Medulla oblongata (tissue), 1 donor: Measurements from ENCODE around the gene STAB2.

Experiments used
- DNase-seq: peaks from one replicate; pipeline ENCODE4 v3.0.0-alpha.2; 2015; ENCODE audit errors: extremely low spot score

Gene STAB2

DNA sequence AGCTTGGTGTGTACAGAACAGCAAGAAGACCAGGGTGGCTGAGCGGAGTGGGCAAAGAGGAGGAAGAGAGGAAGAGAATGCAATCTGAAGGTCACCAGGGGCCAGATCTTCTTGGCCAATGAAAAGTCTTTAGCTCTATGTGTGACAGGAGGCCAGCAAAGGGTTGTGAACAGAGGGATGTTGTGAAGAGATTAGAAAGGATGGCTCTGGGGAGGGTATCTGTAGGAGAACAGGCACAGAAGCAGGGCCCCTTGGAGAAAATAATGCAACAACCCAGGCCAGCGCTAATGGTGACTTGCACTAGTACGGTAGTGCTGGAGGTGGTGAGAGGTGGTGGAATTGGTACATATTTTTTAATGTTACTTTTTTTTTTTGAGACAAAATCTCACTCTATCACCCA, 156.7 kb downstream of the STAB2 start:
- no peak for DNase-seq

DNA sequence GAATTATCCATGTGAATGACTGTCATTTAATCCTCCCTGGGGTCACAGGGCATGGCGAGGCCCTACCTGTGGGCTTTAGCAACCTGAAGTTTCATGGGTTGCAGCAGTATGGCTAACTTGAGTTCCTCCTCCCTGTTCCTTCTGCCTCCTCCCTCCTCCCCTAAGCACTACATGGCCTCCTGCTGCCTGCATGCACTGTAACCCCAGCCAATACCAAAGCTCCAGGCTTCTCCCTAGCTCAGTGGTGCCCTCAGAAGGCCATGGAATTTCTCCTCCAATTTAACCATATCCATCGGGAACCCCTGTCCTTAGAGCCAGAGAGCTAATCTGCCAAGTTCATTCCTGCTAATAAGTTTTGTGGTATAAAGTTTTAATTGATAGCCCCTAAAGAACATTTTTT, 158.9 kb downstream of the STAB2 start:
- no peak for DNase-seq

DNA sequence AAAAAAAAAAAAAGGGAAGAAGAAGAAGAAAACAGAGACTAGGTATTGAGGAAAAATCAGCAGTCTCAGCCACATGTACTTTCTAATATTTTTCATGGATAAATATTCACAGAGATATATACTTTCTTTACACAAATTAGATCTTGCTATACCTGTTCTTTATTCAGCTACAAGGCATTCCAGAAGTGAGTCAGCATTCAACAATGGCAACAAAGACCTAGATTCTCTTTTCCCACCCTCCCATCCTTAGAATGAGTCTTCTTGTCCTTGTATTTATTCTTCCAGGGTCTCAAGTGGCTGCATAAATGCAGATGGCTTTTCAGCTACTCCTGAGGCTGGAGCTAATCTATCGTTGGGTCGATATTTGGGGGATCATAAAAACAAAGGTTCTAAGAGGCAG, 160.9 kb downstream of the STAB2 start:
- DNase-seq: no peak

DNA sequence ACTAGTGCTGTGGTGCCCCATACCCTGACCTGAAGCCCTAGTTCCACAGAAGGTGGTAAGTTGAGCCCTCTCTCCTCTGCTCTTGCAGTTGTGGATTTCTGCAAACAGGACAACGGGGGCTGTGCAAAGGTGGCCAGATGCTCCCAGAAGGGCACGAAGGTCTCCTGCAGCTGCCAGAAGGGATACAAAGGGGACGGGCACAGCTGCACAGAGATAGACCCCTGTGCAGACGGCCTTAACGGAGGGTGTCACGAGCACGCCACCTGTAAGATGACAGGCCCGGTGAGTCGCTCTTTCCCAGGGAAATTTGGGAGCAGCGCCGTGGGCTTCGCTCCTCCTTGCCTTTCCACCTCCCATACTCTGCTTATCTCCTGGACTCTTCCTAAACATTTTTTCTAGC, 161.8 kb downstream of the STAB2 start:
- DNase-seq: no peak

DNA sequence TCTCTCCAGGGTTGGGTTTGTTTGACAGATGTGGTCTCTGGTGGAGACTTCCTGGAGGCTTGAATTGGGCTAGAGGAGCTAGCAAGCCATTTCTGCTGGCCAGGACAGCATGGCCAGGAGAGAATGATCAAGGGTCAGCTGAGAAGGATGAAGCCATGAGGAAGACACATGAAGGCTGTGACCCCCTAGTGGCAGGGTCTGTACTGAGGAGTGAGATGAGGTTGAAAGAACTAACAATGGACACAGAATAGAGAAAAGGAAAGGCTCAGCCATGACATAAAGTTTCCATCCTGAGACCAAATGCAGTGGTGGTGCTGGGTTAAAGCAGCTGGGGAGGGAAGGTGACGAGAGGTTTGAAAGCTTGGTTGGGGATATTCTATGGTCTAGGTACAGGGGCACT, 164.1 kb downstream of the STAB2 start:
- DNase-seq: no peak

DNA sequence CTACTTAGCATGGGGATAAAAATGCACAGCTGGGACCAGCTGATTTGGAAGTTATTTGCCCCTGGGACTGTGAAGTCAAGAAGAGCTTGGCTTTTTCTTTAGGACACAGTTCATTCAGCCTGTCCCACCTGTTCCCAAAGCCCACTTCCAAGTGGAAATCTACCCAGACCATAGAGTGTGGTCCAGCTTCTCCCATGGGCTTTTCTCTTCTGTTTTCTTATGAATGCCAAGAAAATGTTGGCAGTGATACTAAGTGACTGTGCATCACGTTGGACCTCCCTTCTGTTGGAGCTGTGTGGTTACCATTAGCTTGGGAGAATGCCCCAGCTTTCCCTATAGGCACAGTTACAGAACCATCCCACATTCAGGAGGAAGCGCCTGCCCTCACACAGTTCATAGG, 164.5 kb downstream of the STAB2 start:
- DNase-seq: no peak

DNA sequence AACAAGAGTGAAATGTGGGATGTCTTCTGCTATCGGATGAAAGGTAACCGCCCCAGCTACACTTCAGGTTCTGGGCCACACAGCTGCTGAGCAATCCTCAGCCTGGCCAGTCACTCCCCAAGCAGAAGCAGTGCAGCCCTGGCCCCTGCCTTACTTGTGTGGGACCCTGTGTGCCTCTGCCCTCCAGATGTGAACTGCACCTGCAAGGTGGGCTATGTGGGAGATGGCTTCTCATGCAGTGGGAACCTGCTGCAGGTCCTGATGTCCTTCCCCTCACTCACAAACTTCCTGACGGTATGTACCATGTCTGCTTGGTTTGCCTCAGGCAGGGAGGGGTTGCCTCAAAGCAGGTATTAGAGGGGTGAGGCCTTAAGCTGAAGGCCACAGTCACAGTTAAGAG, 168.4 kb downstream of the STAB2 start:
- DNase-seq: no peak

DNA sequence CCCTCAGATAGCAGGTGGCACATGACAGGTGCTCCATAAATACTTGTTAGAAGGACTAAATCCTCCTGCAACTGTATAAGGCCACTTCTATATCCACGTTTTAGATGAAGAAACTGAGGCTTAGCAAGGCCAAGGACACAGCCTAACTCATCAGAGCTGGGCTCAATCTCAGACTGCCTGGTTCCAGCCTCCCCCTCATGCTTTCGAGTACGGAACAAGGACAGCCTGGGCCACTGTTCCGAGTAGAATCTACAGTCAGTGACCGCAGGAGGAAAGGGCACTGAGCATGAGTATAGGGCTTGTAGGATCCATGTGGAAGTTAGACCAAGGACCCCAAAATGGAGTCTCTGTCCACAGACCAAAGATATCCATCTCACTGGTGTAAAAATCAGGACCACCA, 169.4 kb downstream of the STAB2 start:
- no peak for DNase-seq

DNA sequence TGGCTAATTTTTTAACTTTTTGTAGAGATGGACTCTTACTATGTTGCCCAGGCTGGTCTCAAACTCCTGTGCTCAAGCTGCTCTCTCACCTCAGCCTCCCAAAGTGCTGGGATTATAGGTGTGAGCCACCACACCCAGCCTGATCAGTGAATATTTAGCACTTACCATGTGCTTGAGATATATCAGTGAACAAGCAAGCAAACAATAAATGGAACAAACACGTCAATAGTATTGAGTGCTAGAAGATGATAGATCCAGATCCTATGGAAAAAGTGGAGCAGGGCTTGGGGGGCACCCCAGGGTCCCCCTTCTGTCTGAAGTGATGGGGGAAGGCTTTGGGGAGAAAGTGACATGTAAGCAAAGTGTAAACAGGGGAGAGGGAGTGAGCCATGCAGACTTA, 170.2 kb downstream of the STAB2 start:
- no peak for DNase-seq

DNA sequence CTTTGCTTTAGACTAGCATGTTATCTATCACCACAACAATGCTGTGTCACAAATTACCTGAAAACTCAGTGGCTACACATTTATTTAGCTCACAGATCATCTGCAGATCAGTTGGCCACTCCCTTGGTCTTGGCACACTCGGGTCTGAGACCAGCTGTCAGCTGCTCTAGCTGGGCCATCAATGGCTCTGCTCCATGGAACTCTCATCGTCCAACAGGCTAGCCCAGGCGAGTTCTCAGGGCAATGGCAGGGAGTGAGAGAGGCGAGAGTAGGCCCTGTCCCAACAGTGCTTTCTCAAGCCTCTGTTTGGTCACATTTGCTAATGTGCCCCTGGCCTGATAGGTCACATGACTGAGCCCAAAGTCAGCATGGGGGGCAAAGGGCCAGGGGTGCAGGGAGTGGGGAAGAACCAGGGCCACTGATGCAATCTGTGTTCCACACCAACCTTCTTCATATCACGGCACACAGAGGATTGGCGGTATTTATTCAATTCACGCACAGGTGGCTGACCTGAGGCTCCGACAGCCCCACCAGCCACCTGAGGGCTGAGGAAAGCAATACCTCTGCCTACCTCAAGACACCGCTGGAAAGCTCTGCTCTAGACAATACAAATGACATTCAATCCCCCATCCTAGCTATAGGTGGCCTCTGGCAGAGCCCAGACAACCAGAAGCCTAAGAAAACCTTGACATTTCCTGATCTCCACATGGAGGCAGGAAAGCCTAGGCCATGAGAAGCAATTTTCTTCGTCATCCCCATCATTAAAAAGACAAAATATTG, 171.4 kb downstream of the STAB2 start:
- no peak for DNase-seq

DNA sequence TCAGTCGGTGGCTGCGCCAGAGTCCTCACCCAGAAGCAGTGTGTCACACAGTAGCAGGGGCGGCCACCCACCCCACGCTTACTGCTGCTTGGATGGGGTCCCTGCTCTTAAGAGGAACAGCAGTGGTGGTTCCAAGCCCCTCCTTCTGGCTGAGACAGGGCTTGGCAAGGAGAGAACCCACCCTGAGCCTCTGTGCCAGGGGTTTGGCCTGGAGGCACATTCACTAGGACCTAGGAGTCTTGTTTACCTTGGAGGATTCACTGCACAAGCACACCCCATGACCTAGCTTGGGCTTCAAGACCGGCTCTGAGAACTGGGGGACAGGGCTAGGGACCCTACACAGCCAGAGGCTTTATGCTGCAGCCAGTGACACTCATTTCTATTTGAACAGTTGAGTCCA, 175.4 kb downstream of the STAB2 start:
- DNase-seq: no peak

DNA sequence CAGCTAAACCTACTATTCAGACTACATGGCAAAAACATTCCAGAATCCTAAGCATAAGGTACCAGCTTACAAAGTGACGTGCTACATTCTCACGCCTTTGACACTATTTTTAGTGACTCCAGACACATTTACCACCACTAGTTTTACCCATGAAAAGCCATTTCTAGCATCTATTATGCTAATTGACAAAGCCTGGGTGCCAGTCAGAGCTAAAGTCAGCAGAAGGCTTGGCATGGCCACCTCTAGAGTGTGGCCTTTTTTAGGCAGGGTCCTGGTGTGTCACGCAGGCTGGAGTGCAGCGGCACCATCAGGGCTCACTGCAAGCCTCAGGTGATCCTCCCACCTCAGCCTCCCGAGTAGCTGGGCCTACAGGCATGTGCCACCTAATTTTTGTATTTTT, 178.2 kb downstream of the STAB2 start:
- DNase-seq: no peak

DNA sequence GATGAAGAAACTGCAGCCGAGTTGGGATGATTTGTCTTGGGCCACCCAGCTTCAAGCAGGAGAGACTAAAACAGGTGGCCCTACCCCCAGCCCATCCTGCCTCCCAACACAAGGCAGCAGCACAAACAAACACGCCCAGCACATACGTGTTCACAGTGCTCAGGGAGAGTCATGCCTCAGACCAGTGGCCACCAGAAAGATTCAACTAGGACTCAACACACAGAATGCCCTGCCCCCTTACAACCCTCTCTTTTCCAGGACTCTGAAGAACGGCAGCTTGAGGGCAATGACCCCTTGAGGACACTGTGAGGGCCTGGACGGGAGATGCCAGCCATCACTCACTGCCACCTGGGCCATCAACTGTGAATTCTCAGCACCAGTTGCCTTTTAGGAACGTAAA, 179.0 kb downstream of the STAB2 start:
- DNase-seq: no peak

DNA sequence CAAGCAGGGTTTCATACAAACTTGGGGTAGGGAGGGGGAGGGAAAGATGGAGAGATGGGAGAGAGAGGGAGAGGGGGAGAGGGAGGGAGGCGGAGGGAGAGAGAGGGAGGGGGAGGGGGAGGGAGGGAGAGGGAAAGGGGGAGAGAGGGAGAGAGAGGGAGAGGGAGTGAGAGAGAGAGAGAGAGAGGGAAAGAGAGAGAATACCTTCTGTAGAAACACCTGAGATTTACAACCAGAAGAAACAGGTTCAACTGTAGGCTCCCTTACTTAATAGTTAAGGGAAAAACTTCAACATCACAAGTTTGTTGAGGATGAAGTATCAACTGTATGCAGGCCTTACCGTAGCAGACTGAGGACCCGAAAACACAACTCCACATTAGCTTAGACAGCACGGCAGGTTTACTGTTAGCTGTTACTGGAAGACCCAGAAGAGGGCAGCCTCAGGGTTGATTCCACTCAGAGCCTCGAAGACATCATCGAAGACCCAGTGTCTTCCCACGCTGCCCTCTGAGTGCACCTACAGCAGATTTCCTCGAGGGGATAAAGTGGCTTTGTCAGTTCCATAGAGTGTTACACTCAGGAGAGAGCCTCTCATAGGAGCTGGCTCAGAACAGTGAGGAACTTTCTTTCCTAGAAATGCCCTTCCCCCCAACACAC, 181.5 kb downstream of the STAB2 start:
- no peak for DNase-seq

DNA sequence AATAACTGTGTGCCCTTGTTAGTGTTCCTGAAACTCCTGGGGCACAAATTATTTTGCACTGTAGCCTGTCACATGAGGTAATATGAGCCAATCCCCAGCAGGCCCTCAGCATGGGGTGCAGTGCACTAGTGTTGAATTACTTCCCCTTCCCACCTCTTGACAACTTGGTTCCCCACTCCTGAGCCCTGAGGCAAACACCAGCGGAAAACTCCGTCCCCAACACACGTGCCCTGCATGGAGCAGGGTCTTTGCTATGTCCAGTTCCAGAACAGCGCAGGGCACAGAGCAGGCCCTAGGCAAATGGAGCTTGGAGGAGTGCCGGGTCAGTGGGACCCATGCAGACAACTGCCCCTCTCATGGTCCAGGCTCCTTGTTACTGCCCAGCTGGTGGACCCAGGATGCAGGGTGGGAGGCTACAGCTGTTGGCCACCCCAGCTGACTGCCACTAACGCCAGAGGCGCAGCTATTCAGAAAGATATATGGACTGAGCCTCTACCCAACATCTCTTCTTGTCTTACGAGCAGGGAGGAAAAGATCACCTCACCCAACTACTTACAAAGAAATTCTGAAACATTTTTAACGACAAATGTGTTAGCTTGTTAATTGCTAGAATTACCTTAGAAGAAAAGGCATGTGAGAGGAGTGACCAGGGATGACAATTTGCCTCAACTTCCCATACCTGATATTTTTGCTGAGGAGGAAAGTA, 182.3 kb downstream of the STAB2 start:
- DNase-seq: no peak

DNA sequence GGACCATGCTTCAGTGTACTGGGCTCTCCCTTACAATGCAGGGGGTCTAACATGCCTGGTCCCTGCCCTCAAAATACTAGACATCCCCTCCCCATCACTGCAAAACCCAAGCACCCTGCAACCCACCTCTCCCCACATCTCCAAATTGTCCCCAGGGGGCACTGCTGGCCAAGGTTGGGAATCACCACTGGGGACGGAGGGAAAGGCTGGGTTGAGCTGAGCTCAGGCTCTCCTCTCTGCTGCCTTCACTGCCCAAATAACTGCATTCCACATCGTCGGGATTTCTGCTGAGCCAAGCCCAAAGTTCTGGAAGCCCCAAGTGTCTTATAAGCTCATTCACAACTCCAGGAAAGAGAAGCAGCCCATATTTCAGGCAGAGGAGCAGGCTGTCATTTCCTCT, 184.4 kb downstream of the STAB2 start:
- DNase-seq: peak; percentile 61

DNA sequence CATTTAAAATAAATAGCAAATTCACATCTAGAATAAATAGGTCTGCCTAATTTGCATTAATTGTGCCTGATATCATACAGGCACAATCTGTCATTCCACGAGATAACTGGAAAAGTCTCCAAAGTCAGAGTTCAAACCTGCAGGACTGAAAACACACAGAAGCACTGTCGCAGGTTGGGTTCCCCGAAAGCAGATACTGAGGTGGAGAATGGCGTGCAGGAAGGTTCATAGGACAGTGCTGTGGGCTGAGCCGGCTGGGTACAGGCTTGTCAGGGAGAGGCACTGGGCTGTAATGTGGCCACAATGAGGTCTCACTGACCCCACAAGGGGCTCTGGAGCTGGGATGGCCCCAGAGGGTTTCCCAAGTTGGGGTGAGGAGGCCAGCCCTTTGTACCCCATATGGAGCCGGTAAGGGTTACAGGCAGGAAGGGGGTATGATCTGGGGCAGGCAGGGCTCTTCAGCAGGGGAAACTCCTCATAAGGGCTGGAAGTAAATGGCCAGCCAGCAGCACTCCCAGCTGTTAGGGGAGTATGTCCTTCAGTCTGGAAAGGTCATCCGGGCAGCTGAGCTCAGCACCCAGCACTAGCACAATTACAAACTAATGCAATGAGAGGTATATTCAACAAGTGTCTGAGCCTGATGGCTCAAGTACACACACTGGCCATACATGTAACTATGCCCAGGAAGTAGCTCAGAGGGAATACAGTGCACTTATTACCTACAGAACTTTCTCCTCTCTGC, 185.5 kb downstream of the STAB2 start:
- no peak for DNase-seq

DNA sequence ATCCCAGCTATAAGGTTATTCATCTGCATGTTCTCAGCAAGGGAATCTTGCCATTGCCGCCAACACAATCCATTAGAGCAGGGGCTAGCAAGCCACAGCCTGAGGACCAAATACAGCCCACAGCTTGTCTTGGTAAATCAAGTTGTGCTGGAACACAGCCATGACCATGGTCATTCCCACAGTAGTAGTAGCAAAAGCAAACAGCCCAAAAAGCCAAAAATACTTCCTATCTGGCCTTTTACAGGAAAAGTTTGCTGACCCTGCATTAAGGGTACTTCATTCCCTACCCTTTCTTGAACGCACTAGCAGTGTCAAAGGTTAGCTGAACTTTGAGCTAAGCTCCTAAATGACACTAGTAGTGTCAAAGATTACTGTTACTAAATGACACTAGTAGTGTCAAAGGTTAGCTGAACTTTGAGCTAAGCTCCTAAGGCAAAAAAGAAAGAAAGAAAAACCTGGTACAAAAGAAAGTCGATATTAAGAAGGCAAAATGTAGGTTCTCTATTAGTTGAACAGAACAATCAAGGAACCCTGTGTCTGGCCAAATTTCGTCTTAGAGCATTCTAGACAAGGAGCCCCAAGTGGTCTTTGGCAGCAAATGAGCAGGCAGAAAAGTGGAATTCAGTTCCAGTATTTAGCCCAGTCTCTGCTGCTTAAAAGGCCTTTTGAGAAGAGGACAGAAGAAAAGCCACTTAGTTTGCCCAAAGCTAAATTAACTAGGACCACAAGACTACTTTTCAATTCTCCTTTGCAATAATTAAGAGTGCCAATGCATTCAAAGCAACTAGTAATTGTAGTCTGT, 186.2 kb downstream of the STAB2 start:
- DNase-seq: peak; percentile 64

DNA sequence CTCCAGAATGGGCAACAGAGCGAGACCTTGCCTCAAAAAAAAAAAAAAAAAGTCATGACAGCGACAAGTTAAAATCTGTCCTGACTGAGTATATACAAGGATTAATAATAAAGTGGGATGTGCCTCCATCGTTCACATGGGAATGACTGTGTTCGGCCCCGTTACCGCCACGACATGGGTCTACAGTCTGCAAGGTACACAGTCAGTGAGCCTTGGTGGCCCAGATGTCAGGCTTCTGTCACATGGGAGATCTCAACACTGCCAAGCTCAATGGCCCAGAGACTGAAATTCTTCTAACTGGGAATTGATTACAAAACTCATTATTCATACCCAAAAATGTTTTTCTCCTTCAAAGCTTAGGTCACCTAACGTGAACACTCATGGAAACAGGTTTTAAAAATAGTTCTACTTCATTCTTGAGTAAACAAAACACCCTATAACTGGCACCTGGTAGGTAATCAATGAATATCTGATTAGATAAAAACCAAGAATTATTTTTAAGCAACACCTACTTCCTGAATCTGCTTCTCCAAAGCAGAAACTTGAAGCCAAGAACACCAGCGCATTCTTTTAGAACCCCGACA, 188.0 kb downstream of the STAB2 start:
- no peak for DNase-seq

DNA sequence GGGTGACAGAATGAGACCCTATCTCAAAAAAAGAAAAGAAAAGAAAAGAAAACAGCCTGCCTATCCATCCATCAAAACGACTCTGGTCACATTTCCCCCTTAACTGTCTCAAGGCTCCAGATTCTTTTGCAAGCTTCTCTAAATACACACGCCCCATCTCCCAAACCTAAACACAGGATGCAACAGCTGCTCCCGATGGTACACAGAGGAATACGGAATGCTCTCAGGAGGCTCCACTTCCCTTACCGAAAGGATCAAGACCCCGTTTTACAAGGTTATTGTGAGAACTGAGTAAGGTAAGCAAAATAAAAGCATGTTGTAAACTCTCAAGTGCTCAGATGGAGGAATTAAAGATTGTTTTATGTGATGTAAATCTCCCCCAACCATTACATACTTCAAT, 191.7 kb downstream of the STAB2 start:
- no peak for DNase-seq

DNA sequence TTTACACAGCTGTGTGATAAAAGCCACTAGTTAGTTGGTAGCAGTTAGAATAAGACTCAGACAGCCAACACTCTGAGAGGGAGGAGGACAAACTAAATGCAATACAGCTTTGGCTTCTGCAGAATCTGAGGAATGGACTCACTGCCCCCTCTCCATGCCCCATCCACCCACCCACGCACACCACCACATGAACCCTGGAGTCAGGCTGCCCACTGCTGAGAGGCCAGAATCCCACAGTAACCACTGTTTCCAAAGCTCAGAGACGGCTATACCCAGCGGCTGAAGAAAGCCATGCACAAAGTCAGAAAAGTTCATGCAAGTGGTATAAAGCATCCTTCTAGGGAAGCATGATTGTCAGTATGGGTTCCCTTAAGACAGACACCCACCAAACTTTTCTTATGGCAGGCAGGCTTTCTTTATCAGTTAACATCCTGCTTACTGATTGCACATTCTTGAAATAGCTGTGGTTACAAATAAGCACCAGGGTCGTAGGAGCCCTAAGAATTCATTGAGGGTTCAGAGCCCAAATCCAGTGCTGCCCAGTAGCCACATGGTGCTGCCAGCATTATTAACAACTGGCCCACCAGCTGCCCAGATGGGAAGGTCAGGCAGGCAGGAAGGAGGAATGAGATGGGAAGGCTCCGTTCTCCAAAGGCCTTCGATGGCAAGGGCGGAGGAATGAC, 192.5 kb downstream of the STAB2 start:
- DNase-seq: no peak
